ENCODE data around the gene TGM1. TPM values are rescaled to one million over a fixed set of nuclear protein-coding genes. Genes with fewer than 3 reads are reported as not detected.
"Not testable (repeated sequence)": the region's sequence is repeated elsewhere in the genome, so short reads cannot be mapped to it uniquely, and the experiment has no call there.

Gene TGM1
- total RNA-seq, 1 experiment from 2014 or later, result 0.20 TPM

- H3K4me3 ChIP-seq, result no peak overlapping the region
- peaks cover 3% of the 10 kb centered on the region; the same call in 1 of the 2 replicates for H3K4me1 ChIP-seq
- no peak for DNase-seq
- no peaks in the 10 kb centered on the region for H3K27me3 ChIP-seq
- H3K27ac ChIP-seq, result no peak overlapping the region
- 0 out of 2 replicates have a peak, but pooled peaks cover 2% of the 10 kb centered on the region for H3K36me3 ChIP-seq
- no peaks in the 10 kb centered on the region for H3K9me3 ChIP-seq (replicated peaks)
Observed at GRCh38 chr14:24228902-24229301, 34.1 kb downstream of the TGM1 start.

- Histone ChIP-seq H3K9me3 (replicated peaks) (no peaks in the 10 kb centered on the region), H3K27ac (no peak overlapping the region), H3K36me3 (0 out of 2 replicates have a peak, but pooled peaks cover 2% of the 10 kb centered on the region), H3K4me3 (no peak overlapping the region), H3K4me1 (no peaks in the 10 kb centered on the region), H3K27me3 (no peaks in the 10 kb centered on the region)
- no peak for DNase-seq
Observed at GRCh38 chr14:24226473-24226872, 36.5 kb downstream of the TGM1 start.

- DNase-seq, result no peak
Observed at GRCh38 chr14:24224618-24225071, 38.3 kb downstream of the TGM1 start.

GRCh38 chr14:24222987-24223386, 40.0 kb downstream of the TGM1 start:
- H3K4me3 ChIP-seq; H3K4me1 ChIP-seq; H3K9me3 ChIP-seq (replicated peaks); H3K27ac ChIP-seq; H3K27me3 ChIP-seq; H3K36me3 ChIP-seq; DNase-seq: not testable (repeated sequence)

More at GRCh38 chr14:24224618-24225071, 38.3 kb downstream of the TGM1 start:
- H3K4me3 ChIP-seq, result no peak overlapping the region
- H3K27me3 ChIP-seq, result no peaks in the 10 kb centered on the region
- H3K36me3 ChIP-seq, result 0 out of 2 replicates have a peak, but pooled peaks cover 2% of the 10 kb centered on the region
- no peaks in the 10 kb centered on the region for H3K9me3 ChIP-seq (replicated peaks)
- no peak overlapping the region for H3K27ac ChIP-seq
- no peaks in the 10 kb centered on the region for H3K4me1 ChIP-seq

GRCh38 chr14:24219521-24219920, 43.5 kb downstream of the TGM1 start:
- H3K4me3 ChIP-seq, result no peak overlapping the region
- H3K4me1 ChIP-seq, result no peaks in the 10 kb centered on the region
- H3K9me3 ChIP-seq (replicated peaks), result no peaks in the 10 kb centered on the region
- H3K36me3 ChIP-seq, result peaks cover 2% of the 10 kb centered on the region; the same call in 1 of the 2 replicates
- H3K27me3 ChIP-seq, result no peaks in the 10 kb centered on the region
- no peak for DNase-seq
- no peak overlapping the region for H3K27ac ChIP-seq

GRCh38 chr14:24219080-24219479, 43.9 kb downstream of the TGM1 start:
- Histone ChIP-seq H3K9me3 (replicated peaks) (no peaks in the 10 kb centered on the region), H3K4me3 (no peak overlapping the region), H3K36me3 (no peaks in the 10 kb centered on the region; the same call in 1 of the 2 replicates), H3K27me3 (no peaks in the 10 kb centered on the region), H3K27ac (no peak overlapping the region), H3K4me1 (no peaks in the 10 kb centered on the region)
- DNase-seq, result no peak

GRCh38 chr14:24216876-24217275, 46.1 kb downstream of the TGM1 start:
- H3K4me1 ChIP-seq; H3K27me3 ChIP-seq; H3K27ac ChIP-seq; H3K9me3 ChIP-seq (replicated peaks); DNase-seq; H3K4me3 ChIP-seq; H3K36me3 ChIP-seq: not testable (repeated sequence)

GRCh38 chr14:24216345-24216699, 46.7 kb downstream of the TGM1 start:
- peak overlapping the region; percentile 69 for H3K4me3 ChIP-seq

GRCh38 chr14:24215495-24216344, 47.3 kb downstream of the TGM1 start, which contains the start of gene MDP1:
MDP1 (minus strand) TSS chr14:24216066; CDS start chr14:24215955, 111 bp downstream.
- Histone ChIP-seq H3K27me3 (no peaks in the 10 kb centered on the region), H3K4me1 (no peaks in the 10 kb centered on the region), H3K36me3 (no peaks in the 10 kb centered on the region; the same call in 1 of the 2 replicates), H3K27ac (peak within 1 kb of the TSS; percentile 38), H3K9me3 (replicated peaks) (no peaks in the 10 kb centered on the region), H3K4me3 (peak within 1 kb of the TSS; percentile 69)
- DNase-seq, result peak; percentile 82 to 92

More at GRCh38 chr14:24216345-24216699, 46.7 kb downstream of the TGM1 start:
- no peaks in the 10 kb centered on the region for H3K27me3 ChIP-seq
- no peaks in the 10 kb centered on the region for H3K9me3 ChIP-seq (replicated peaks)
- DNase-seq, result no peak
- no peak overlapping the region for H3K27ac ChIP-seq
- H3K4me1 ChIP-seq, result no peaks in the 10 kb centered on the region
- H3K36me3 ChIP-seq, result no peaks in the 10 kb centered on the region; the same call in 1 of the 2 replicates

- H3K9me3 ChIP-seq (replicated peaks), result no peaks in the 10 kb centered on the region
- no peaks in the 10 kb centered on the region for H3K27me3 ChIP-seq
- H3K36me3 ChIP-seq, result peaks cover 4% of the 10 kb centered on the region
- H3K4me1 ChIP-seq, result no peaks in the 10 kb centered on the region
- H3K4me3 ChIP-seq, result peak overlapping the region; percentile 71
- no peak for DNase-seq
- peak overlapping the region; percentile 83; the same call in 1 of the 2 replicates for H3K27ac ChIP-seq
Observed at GRCh38 chr14:24213866-24214662, 48.9 kb downstream of the TGM1 start.

GRCh38 chr14:24212924-24213865, 49.8 kb downstream of the TGM1 start, which contains the start of gene CHMP4A:
CHMP4A (minus strand) TSS chr14:24213488; CDS start chr14:24213439, 49 bp downstream.
- DNase-seq, result peak; percentile 98 to 99
- H3K27ac ChIP-seq, result peak within 1 kb of the TSS; percentile 83
- H3K4me3 ChIP-seq, result peak within 1 kb of the TSS; percentile 71
- H3K36me3 ChIP-seq, result peaks cover 7% of the 10 kb centered on the region
- H3K27me3 ChIP-seq, result no peaks in the 10 kb centered on the region
- no peaks in the 10 kb centered on the region for H3K9me3 ChIP-seq (replicated peaks)
- H3K4me1 ChIP-seq, result no peaks in the 10 kb centered on the region

GRCh38 chr14:24211311-24211710, 51.7 kb downstream of the TGM1 start:
- Histone ChIP-seq H3K4me1 (no peaks in the 10 kb centered on the region), H3K27me3 (no peaks in the 10 kb centered on the region), H3K27ac (no peak overlapping the region), H3K4me3 (no peak overlapping the region), H3K9me3 (replicated peaks) (no peaks in the 10 kb centered on the region), H3K36me3 (peaks cover 20% of the 10 kb centered on the region)
- no peak for DNase-seq

GRCh38 chr14:24207625-24208024, 55.4 kb downstream of the TGM1 start:
- Histone ChIP-seq H3K27ac (no peak overlapping the region), H3K9me3 (replicated peaks) (no peaks in the 10 kb centered on the region), H3K36me3 (peaks cover 22% of the 10 kb centered on the region), H3K27me3 (no peaks in the 10 kb centered on the region), H3K4me1 (no peaks in the 10 kb centered on the region), H3K4me3 (no peak overlapping the region)
- no peak for DNase-seq

GRCh38 chr14:24207104-24207551, 55.8 kb downstream of the TGM1 start:
- no peaks in the 10 kb centered on the region; the same call in 1 of the 2 replicates for H3K9me3 ChIP-seq (replicated peaks)
- no peak for DNase-seq
- H3K27me3 ChIP-seq, result no peaks in the 10 kb centered on the region
- H3K27ac ChIP-seq, result no peak overlapping the region
- no peak overlapping the region for H3K4me3 ChIP-seq
- no peaks in the 10 kb centered on the region for H3K4me1 ChIP-seq
- peaks cover 25% of the 10 kb centered on the region for H3K36me3 ChIP-seq

All from SJCRH30 (cell line).